Activated CD4-positive, alpha-beta T cell treated with anti-CD3 and anti-CD28 coated beads, Interleukin-2, amount 10 ng/mL, durations not matched to agents 7 days and 5 days (primary cell): ENCODE data around the gene FYCO1. TPM values are rescaled to one million over a fixed set of nuclear protein-coding genes. Genes with fewer than 3 reads are reported as not detected.
A peak's percentile ranks its signal among the peaks of the same experiment; 100 is the strongest.

Source experiments
- CTCF ChIA-PET: fragments of 350-600 bp; sonication (Branson Sonifier 250); formaldehyde crosslinking; loops from one replicate; lab custom pipeline; 2021; ENCODE audit warnings: antibody characterized with exemption; lab: Charles Lee
- POLR2A ChIA-PET: fragments of 350-600 bp; sonication (Branson Sonifier 250); formaldehyde crosslinking; loops from one replicate; lab custom pipeline; 2021; ENCODE audit warnings: antibody characterized with exemption; lab: Charles Lee
- DNase-seq: peaks from one replicate; pipeline ENCODE4 v3.0.0-alpha.2; 2020
- H3K27ac Mint-ChIP-seq: one replicate; pipeline ENCODE4 v1.8.0; 2021; ENCODE audit warnings: mild to moderate bottlenecking, moderate library complexity, mixed read lengths
- H3K27me3 Mint-ChIP-seq: one replicate; pipeline ENCODE4 v1.8.0; 2021; ENCODE audit warnings: mixed read lengths
- H3K36me3 Mint-ChIP-seq: one replicate; pipeline ENCODE4 v1.8.0; 2021; ENCODE audit warnings: low read depth, mixed read lengths
- H3K4me1 Mint-ChIP-seq: one replicate; pipeline ENCODE4 v1.8.0; 2021; ENCODE audit warnings: mixed read lengths
- H3K4me3 Mint-ChIP-seq: one replicate; pipeline ENCODE4 v1.8.0; 2021; ENCODE audit warnings: mild to moderate bottlenecking, moderate library complexity, mixed read lengths
- H3K9me3 Mint-ChIP-seq: one replicate; pipeline ENCODE4 v1.8.0; 2021; ENCODE audit warnings: mixed read lengths
- total RNA-seq, 2 experiments: library from RNA; stranded (reverse); gene quantifications; one replicate each; pipeline ENCODE4 v1.2.3, GENCODE V29; 2021

The FYCO1 gene
- total RNA-seq, 2 experiments from 2014 or later, result 15.1 to 15.7 TPM

GRCh38 chr3:45953536-45953935 lies 42.1 kb downstream of the FYCO1 start:
- no peak for DNase-seq
- POLR2A ChIA-PET, result no interaction called here
- Mint-ChIP-seq H3K4me3 (no peak overlapping the region), H3K36me3 (peaks cover 93% of the 10 kb centered on the region), H3K27me3 (no peaks in the 10 kb centered on the region), H3K4me1 (peaks cover 39% of the 10 kb centered on the region), H3K27ac (peak overlapping the region; percentile 31), H3K9me3 (no peaks in the 10 kb centered on the region)
- CTCF ChIA-PET, result interaction anchor here (0.9 to 4.2 kb wide), 7 partner anchors 9 to 123 kb away, joined by 3 to 19 read pairs (median 4); no protein-coding TSS in a partner anchor

DNA sequence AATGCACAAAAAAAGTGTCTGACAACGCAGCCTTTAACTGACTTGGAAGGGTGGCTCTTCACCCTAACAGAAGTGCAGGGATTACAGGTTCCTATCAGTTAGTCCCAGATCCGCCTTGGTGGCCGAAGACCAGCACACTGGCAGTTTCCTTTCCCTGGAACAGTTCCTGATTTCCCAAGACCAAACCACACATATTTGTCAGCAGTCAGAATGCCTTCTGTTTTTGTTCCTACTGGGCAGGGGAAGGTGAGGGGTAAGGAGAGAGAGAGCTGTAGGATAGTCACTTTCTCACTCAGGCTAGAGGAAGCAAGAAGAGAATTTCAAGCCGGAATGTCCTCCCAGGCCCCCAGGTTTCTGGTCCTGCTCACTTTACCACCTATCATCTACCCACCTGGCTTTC lies 43.2 kb downstream of the FYCO1 start:
- no peak for DNase-seq
- no peaks in the 10 kb centered on the region for H3K27me3 Mint-ChIP-seq
- ChIA-PET CTCF (interaction anchor here (0.6 to 4.2 kb wide), 9 partner anchors 10 to 127 kb away, joined by 3 to 20 read pairs (median 8); no protein-coding TSS in a partner anchor), POLR2A (no interaction called here)
- no peak overlapping the region for H3K4me3 Mint-ChIP-seq
- peaks cover 94% of the 10 kb centered on the region for H3K36me3 Mint-ChIP-seq
- H3K4me1 Mint-ChIP-seq, result peaks cover 47% of the 10 kb centered on the region
- H3K9me3 Mint-ChIP-seq, result no peaks in the 10 kb centered on the region
- H3K27ac Mint-ChIP-seq, result no peak overlapping the region

DNA sequence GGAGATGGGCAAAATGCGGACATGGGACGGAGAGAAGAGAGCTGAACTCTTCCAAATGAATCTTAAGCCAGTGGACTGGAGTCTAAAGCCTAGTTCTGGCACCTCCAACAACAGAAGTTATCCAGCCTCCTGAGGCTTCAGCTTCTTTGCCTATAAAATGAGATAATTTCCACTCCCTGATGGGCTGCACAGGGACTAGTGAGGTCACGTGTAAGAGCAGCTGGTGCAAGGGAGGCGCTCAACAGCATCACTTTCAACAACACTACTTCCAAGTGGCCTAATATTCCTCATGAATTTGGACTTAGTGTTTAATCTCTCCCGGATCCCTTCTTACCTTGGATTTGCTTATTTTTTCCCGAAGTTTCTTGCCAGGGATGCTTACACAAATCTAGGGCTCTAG lies 43.7 kb downstream of the FYCO1 start:
- ChIA-PET CTCF (interaction anchor here (0.6 to 4.2 kb wide), 10 partner anchors 8 to 611 kb away, joined by 3 to 20 read pairs (median 8); no protein-coding TSS in a partner anchor), POLR2A (interaction anchor here (1.0 kb wide), 1 partner anchor 10 kb away, joined by 3 read pairs; no protein-coding TSS in a partner anchor)
- H3K27me3 Mint-ChIP-seq, result no peaks in the 10 kb centered on the region
- no peak overlapping the region for H3K4me3 Mint-ChIP-seq
- peaks cover 51% of the 10 kb centered on the region for H3K4me1 Mint-ChIP-seq
- H3K27ac Mint-ChIP-seq, result peak overlapping the region; percentile 87
- H3K36me3 Mint-ChIP-seq, result peaks cover 94% of the 10 kb centered on the region
- DNase-seq, result no peak
- no peaks in the 10 kb centered on the region for H3K9me3 Mint-ChIP-seq

- peaks cover 97% of the 10 kb centered on the region for H3K36me3 Mint-ChIP-seq
- H3K9me3 Mint-ChIP-seq, result no peaks in the 10 kb centered on the region
- peak overlapping the region; percentile 87 for H3K27ac Mint-ChIP-seq
- POLR2A ChIA-PET, result interaction anchor here (0.7 to 1.0 kb wide), 2 partner anchors 11 to 45 kb away, joined by 3 read pairs; no protein-coding TSS in a partner anchor
- peak overlapping the region; percentile 1 for H3K4me3 Mint-ChIP-seq
- H3K27me3 Mint-ChIP-seq, result no peaks in the 10 kb centered on the region
- CTCF ChIA-PET, result interaction anchor here (0.6 to 4.2 kb wide), 16 partner anchors 9 to 237 kb away, joined by 3 to 20 read pairs (median 4); no protein-coding TSS in a partner anchor
- H3K4me1 Mint-ChIP-seq, result peaks cover 61% of the 10 kb centered on the region
- DNase-seq, result peak; percentile 76
These were observed 44.7 kb downstream of the FYCO1 start for GRCh38 chr3:45950686-45951600.

DNA sequence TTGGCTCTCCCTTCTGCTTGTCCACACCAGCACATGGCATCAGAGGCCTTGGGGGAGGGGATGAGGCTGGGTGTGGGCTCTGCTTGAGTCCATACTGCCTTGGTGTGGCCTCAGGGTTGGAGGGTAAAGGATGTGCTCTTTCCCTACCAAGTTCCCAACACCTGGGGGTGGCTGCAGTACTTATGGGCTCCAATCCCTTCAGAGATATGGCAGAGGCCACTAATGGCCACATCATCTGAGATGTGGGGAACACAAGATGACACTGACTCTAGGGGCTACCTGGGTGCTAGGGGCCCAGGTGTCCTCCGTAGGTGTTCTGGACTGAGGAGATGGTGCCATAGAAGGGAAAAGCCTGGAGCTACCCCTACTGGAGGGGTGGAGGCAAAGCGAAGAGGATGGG lies 45.5 kb downstream of the FYCO1 start:
- no peak overlapping the region for H3K4me3 Mint-ChIP-seq
- peak overlapping the region; percentile 87 for H3K27ac Mint-ChIP-seq
- H3K36me3 Mint-ChIP-seq, result peaks cover 97% of the 10 kb centered on the region
- H3K4me1 Mint-ChIP-seq, result peaks cover 67% of the 10 kb centered on the region
- POLR2A ChIA-PET, result no interaction called here
- DNase-seq, result no peak
- H3K9me3 Mint-ChIP-seq, result no peaks in the 10 kb centered on the region
- CTCF ChIA-PET, result interaction anchor here (0.8 to 4.2 kb wide), 15 partner anchors 10 to 129 kb away, joined by 3 to 20 read pairs (median 5); no protein-coding TSS in a partner anchor
- no peaks in the 10 kb centered on the region for H3K27me3 Mint-ChIP-seq

- no peak overlapping the region for H3K4me3 Mint-ChIP-seq
- no peak for DNase-seq
- H3K4me1 Mint-ChIP-seq, result peaks cover 73% of the 10 kb centered on the region
These were observed 46.2 kb downstream of the FYCO1 start for GRCh38 chr3:45949432-45949831.

GRCh38 chr3:45948881-45949280 lies 46.7 kb downstream of the FYCO1 start:
- Mint-ChIP-seq H3K27ac (peak overlapping the region; percentile 52), H3K36me3 (peaks cover 92% of the 10 kb centered on the region), H3K27me3 (no peaks in the 10 kb centered on the region), H3K9me3 (no peaks in the 10 kb centered on the region), H3K4me3 (no peak overlapping the region), H3K4me1 (peaks cover 76% of the 10 kb centered on the region)
- ChIA-PET CTCF (interaction anchor here (1.0 to 1.9 kb wide), 3 partner anchors 13 to 130 kb away, joined by 3 to 9 read pairs (median 6); no protein-coding TSS in a partner anchor), POLR2A (no interaction called here)
- no peak for DNase-seq

More at GRCh38 chr3:45949432-45949831, 46.2 kb downstream of the FYCO1 start:
- POLR2A ChIA-PET, result no interaction called here
- CTCF ChIA-PET, result interaction anchor here (0.6 to 3.6 kb wide), 3 partner anchors 18 to 456 kb away, joined by 3 to 20 read pairs (median 4); no protein-coding TSS in a partner anchor
- Mint-ChIP-seq H3K9me3 (no peaks in the 10 kb centered on the region), H3K27ac (peak overlapping the region; percentile 87), H3K27me3 (no peaks in the 10 kb centered on the region), H3K36me3 (peaks cover 97% of the 10 kb centered on the region)

DNA sequence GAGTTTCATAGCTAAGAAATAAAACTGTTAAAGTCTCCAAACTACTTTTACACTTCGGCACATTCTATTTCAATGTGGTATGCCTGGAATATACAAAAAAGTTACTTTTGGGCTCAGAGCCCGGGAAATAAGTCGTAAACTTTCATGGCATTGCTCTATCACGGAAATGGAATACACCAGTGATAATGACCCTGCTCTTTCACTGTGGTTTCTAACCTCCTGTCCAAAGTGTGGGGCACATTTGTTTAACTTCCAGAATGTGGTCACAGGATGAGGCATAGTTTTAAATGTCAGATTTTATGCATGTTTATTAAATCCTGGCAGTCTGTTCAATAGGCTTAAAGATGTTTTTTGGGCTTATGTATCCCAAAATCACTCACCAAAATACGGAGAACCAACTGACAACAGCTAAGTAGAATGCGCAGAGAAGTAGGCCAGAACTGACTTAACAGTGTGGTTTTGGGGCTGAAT lies 47.3 kb downstream of the FYCO1 start:
- ChIA-PET CTCF (interaction anchor here (1.0 to 1.9 kb wide), 6 partner anchors 9 to 184 kb away, joined by 3 to 9 read pairs (median 4); no protein-coding TSS in a partner anchor), POLR2A (no interaction called here)
- Mint-ChIP-seq H3K4me3 (no peak overlapping the region), H3K9me3 (no peaks in the 10 kb centered on the region), H3K27ac (peak overlapping the region; percentile 43), H3K4me1 (peaks cover 81% of the 10 kb centered on the region), H3K27me3 (no peaks in the 10 kb centered on the region), H3K36me3 (peaks cover 88% of the 10 kb centered on the region)
- DNase-seq, result no peak

DNA sequence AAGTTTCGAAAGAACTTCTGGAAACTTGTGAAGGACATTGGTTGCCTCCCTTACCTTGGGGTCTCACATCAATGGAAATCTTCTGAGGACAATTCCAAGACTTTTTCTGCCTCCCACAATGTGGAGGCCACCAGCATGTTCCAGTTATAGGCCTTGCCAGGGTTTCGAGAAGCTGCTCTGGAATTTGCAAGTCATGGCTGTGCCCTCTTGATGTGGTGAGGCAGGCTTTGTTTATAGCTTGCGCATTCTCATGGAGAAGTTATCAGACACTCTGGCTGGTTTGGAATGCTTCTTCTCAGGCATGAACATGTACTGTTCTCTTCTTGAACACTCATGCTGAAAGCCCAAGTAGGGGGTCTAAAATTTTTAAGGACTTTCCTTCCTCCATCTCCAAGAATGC lies 48.3 kb downstream of the FYCO1 start:
- H3K27me3 Mint-ChIP-seq, result no peaks in the 10 kb centered on the region
- H3K27ac Mint-ChIP-seq, result no peak overlapping the region
- H3K4me3 Mint-ChIP-seq, result no peak overlapping the region
- H3K4me1 Mint-ChIP-seq, result peaks cover 88% of the 10 kb centered on the region
- peaks cover 84% of the 10 kb centered on the region for H3K36me3 Mint-ChIP-seq
- ChIA-PET CTCF (interaction anchor here (1.1 to 1.9 kb wide), 7 partner anchors 9 to 185 kb away, joined by 3 to 9 read pairs (median 4); no protein-coding TSS in a partner anchor), POLR2A (no interaction called here)
- H3K9me3 Mint-ChIP-seq, result no peaks in the 10 kb centered on the region
- DNase-seq, result no peak

DNA sequence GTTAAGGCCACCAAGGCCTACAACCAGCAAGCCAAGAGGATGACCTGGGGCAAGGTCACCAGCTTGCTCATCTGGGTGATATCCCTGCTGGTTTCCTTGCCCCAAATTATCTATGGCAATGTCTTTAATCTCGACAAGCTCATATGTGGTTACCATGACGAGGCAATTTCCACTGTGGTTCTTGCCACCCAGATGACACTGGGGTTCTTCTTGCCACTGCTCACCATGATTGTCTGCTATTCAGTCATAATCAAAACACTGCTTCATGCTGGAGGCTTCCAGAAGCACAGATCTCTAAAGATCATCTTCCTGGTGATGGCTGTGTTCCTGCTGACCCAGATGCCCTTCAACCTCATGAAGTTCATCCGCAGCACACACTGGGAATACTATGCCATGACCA lies 48.7 kb downstream of the FYCO1 start:
- H3K4me3 Mint-ChIP-seq, result no peak overlapping the region
- no peaks in the 10 kb centered on the region for H3K27me3 Mint-ChIP-seq
- H3K27ac Mint-ChIP-seq, result peak overlapping the region; percentile 66
- peaks cover 88% of the 10 kb centered on the region for H3K4me1 Mint-ChIP-seq
- ChIA-PET CTCF (interaction anchor here (1.1 to 1.3 kb wide), 2 partner anchors 8 to 16 kb away, joined by 3 to 4 read pairs; no protein-coding TSS in a partner anchor), POLR2A (no interaction called here)
- no peaks in the 10 kb centered on the region for H3K9me3 Mint-ChIP-seq
- DNase-seq, result no peak
- peaks cover 83% of the 10 kb centered on the region for H3K36me3 Mint-ChIP-seq

- Mint-ChIP-seq H3K9me3 (no peaks in the 10 kb centered on the region), H3K4me1 (peaks cover 85% of the 10 kb centered on the region), H3K4me3 (peak overlapping the region; percentile 19), H3K36me3 (peaks cover 81% of the 10 kb centered on the region), H3K27ac (peak overlapping the region; percentile 66), H3K27me3 (no peaks in the 10 kb centered on the region)
- CTCF ChIA-PET, result interaction anchor here (0.6 to 1.8 kb wide), 4 partner anchors 8 to 27 kb away, joined by 3 to 5 read pairs (median 4); no protein-coding TSS in a partner anchor
- DNase-seq, result no peak
- POLR2A ChIA-PET, result interaction anchor here (0.6 kb wide), 1 partner anchor 100 kb away, joined by 4 read pairs; no protein-coding TSS in a partner anchor
These were observed 49.3 kb downstream of the FYCO1 start for GRCh38 chr3:45946307-45946706.
